Mucosa of rectum (tissue), 2 donors: ENCODE measurements around the gene RHBDD2.

ENCODE experiments used
- H3K27ac ChIP-seq, 2 donors: one replicate each; pipeline ENCODE4 v1.7.0; 2013; ENCODE audit warnings: inconsistent platforms in 2 of 2, low read depth in 2 of 2, low read length in 2 of 2
- H3K27me3 ChIP-seq, 2 donors: one replicate each; pipeline ENCODE4 v1.7.0; 2013; ENCODE audit warnings: low read length in 2 of 2; ENCODE audit not compliant: control insufficient read depth in 2 of 2, insufficient read depth in 2 of 2
- H3K36me3 ChIP-seq, 2 donors: one replicate each; pipeline ENCODE4 v1.7.0; 2013; ENCODE audit warnings: low read length in 2 of 2; ENCODE audit not compliant: control insufficient read depth in 2 of 2, insufficient read depth in 2 of 2
- H3K4me1 ChIP-seq, 2 donors: one replicate each; pipeline ENCODE4 v1.7.0; 2013; ENCODE audit warnings: low read length in 2 of 2, mild to moderate bottlenecking in 1 of 2; ENCODE audit not compliant: control insufficient read depth in 2 of 2, insufficient read depth in 2 of 2
- H3K4me3 ChIP-seq, 2 donors: one replicate each; pipeline ENCODE4 v1.7.0; 2013; ENCODE audit warnings: low read length in 2 of 2
- H3K9ac ChIP-seq, 2 donors: one replicate each; pipeline ENCODE4 v1.7.0; 2013; ENCODE audit warnings: low read length in 2 of 2, low read depth in 1 of 2, mild to moderate bottlenecking in 1 of 2
- H3K9me3 ChIP-seq, 2 donors: one replicate each; pipeline ENCODE4 v1.7.0; 2013; ENCODE audit warnings: low read length in 2 of 2; ENCODE audit not compliant: control insufficient read depth in 2 of 2
- donor health status: healthy.
- donor health status: Normal muscosa, but diverticular disease.

The RHBDD2 gene

GRCh38 chr7:75916685-75917634, 38.1 kb downstream of the RHBDD2 start:
- H3K4me1 ChIP-seq, result peaks cover 7 to 19% of the 10 kb centered on the region in 2 donors
- no peaks in the 10 kb centered on the region for H3K27me3 ChIP-seq
- peaks cover 0 to 2% of the 10 kb centered on the region in 2 donors for H3K36me3 ChIP-seq
- no peak overlapping the region for H3K4me3 ChIP-seq
- no peak overlapping the region for H3K27ac ChIP-seq
- no peak overlapping the region for H3K9ac ChIP-seq
- H3K9me3 ChIP-seq, result no peaks in the 10 kb centered on the region

- Histone ChIP-seq H3K9ac (no peak overlapping the region), H3K27ac (peak overlapping the region in 1 of 2 donors; percentile 5), H3K27me3 (no peaks in the 10 kb centered on the region), H3K4me3 (no peak overlapping the region), H3K9me3 (no peaks in the 10 kb centered on the region), H3K4me1 (peaks cover 7 to 15% of the 10 kb centered on the region in 2 donors), H3K36me3 (peaks cover 0 to 2% of the 10 kb centered on the region in 2 donors)
These were observed 41.8 kb downstream of the RHBDD2 start for GRCh38 chr7:75920431-75921161.

- Histone ChIP-seq H3K4me3 (no peak overlapping the region), H3K27ac (no peak overlapping the region), H3K36me3 (peaks cover 0 to 2% of the 10 kb centered on the region in 2 donors), H3K9ac (no peak overlapping the region), H3K4me1 (peaks cover 3 to 9% of the 10 kb centered on the region in 2 donors), H3K27me3 (no peaks in the 10 kb centered on the region), H3K9me3 (no peaks in the 10 kb centered on the region)
These were observed 42.6 kb downstream of the RHBDD2 start for GRCh38 chr7:75921479-75921878.

GRCh38 chr7:75922966-75923603, 44.3 kb downstream of the RHBDD2 start:
- no peak overlapping the region for H3K27ac ChIP-seq
- peaks cover 3 to 9% of the 10 kb centered on the region in 2 donors for H3K4me1 ChIP-seq
- H3K27me3 ChIP-seq, result no peaks in the 10 kb centered on the region
- H3K36me3 ChIP-seq, result peaks cover 0 to 2% of the 10 kb centered on the region in 2 donors
- H3K4me3 ChIP-seq, result no peak overlapping the region
- H3K9me3 ChIP-seq, result no peaks in the 10 kb centered on the region
- H3K9ac ChIP-seq, result no peak overlapping the region

GRCh38 chr7:75924256-75924655, 45.4 kb downstream of the RHBDD2 start:
- H3K27ac ChIP-seq, result no peak overlapping the region
- no peak overlapping the region for H3K4me3 ChIP-seq
- H3K9ac ChIP-seq, result no peak overlapping the region
- H3K27me3 ChIP-seq, result no peaks in the 10 kb centered on the region
- H3K4me1 ChIP-seq, result peaks cover 3 to 9% of the 10 kb centered on the region in 2 donors
- peaks cover 0 to 6% of the 10 kb centered on the region in 2 donors for H3K36me3 ChIP-seq
- H3K9me3 ChIP-seq, result no peaks in the 10 kb centered on the region

GRCh38 chr7:75924889-75925288, 46.1 kb downstream of the RHBDD2 start:
- Histone ChIP-seq H3K4me1 (peaks cover 3 to 9% of the 10 kb centered on the region in 2 donors), H3K9me3 (no peaks in the 10 kb centered on the region), H3K4me3 (no peak overlapping the region), H3K9ac (no peak overlapping the region), H3K27ac (no peak overlapping the region), H3K36me3 (peaks cover 0 to 6% of the 10 kb centered on the region in 2 donors), H3K27me3 (no peaks in the 10 kb centered on the region)

- H3K27me3 ChIP-seq, result no peaks in the 10 kb centered on the region
- no peak overlapping the region for H3K27ac ChIP-seq
- H3K4me1 ChIP-seq, result peaks cover 0 to 2% of the 10 kb centered on the region in 2 donors
- peaks cover 0 to 6% of the 10 kb centered on the region in 2 donors for H3K36me3 ChIP-seq
- H3K4me3 ChIP-seq, result no peak overlapping the region
- H3K9ac ChIP-seq, result no peak overlapping the region
- H3K9me3 ChIP-seq, result no peaks in the 10 kb centered on the region
These were observed 47.0 kb downstream of the RHBDD2 start for GRCh38 chr7:75925717-75926435.

GRCh38 chr7:75928568-75928914, 49.7 kb downstream of the RHBDD2 start:
- Histone ChIP-seq H3K27me3 (no peaks in the 10 kb centered on the region), H3K4me1 (no peaks in the 10 kb centered on the region), H3K9ac (no peak overlapping the region), H3K27ac (no peak overlapping the region), H3K36me3 (peaks cover 0 to 4% of the 10 kb centered on the region in 2 donors), H3K9me3 (no peaks in the 10 kb centered on the region), H3K4me3 (no peak overlapping the region)

GRCh38 chr7:75931680-75932079, 52.8 kb downstream of the RHBDD2 start:
- Histone ChIP-seq H3K9ac (no peak overlapping the region), H3K9me3 (no peaks in the 10 kb centered on the region), H3K27ac (no peak overlapping the region), H3K27me3 (no peaks in the 10 kb centered on the region), H3K4me1 (no peaks in the 10 kb centered on the region), H3K4me3 (no peak overlapping the region), H3K36me3 (peaks cover 0 to 4% of the 10 kb centered on the region in 2 donors)
